ENCODE data around the gene MMP27.

DNA sequence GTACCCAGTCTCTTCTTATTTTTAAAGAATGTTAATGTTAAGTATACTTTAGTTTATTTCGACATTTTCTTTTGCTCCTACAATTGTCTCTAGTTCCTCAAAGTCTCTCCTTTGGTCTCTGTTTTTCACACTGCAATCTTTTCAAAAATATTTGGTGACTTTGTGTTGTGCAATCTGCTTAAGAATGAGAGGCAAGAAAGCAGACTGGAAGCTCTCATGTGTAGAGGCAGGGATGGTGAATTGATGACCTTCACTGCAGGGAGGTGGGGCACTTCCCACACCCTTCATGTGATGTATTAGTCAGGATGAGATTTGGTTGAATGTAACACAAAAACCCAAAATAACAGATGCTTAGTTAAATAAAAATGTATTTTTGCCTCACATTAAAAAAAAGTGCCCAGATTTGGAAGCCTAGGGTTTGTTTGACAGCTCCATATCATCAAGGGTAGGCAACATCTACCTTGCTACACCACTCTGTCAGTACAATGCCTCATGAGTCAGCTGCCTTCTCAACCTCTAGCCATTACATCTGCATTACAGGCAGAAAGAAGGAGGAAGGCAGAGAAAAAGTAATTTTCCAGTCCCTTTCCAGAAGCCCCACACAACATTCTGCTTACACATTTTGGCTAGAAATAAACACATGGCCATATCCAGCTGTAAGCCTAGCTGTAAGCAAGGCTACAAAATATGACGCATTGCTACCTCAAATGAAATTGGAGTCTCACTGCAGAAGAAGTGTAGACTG, 3.8 kb upstream of the MMP27 start:
- TF ChIP-seq, protein P1, sequence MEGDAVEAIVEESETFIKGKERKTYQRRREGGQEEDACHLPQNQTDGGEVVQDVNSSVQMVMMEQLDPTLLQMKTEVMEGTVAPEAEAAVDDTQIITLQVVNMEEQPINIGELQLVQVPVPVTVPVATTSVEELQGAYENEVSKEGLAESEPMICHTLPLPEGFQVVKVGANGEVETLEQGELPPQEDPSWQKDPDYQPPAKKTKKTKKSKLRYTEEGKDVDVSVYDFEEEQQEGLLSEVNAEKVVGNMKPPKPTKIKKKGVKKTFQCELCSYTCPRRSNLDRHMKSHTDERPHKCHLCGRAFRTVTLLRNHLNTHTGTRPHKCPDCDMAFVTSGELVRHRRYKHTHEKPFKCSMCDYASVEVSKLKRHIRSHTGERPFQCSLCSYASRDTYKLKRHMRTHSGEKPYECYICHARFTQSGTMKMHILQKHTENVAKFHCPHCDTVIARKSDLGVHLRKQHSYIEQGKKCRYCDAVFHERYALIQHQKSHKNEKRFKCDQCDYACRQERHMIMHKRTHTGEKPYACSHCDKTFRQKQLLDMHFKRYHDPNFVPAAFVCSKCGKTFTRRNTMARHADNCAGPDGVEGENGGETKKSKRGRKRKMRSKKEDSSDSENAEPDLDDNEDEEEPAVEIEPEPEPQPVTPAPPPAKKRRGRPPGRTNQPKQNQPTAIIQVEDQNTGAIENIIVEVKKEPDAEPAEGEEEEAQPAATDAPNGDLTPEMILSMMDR (IDR thresholded peaks at IDR 0.05) = no peak
- no peak for TF ChIP-seq POLR2A (IDR thresholded peaks at IDR 0.05)

Data from lower leg skin (tissue), 3 donors.